ENCODE data around the gene NUPR1. TPM values are rescaled to one million over a fixed set of nuclear protein-coding genes. Genes with fewer than 3 reads are reported as not detected.

The NUPR1 gene
- total and polyA plus RNA-seq, 2 of the 13 experiments (the other 11 are each of a cell fraction or from before 2014, with no cell fraction given): 18.0 to 25.6 TPM

GRCh38 chr16:28505489-28506137, 33.2 kb downstream of the NUPR1 start (continued):
- 0 out of 2 replicates have a peak, but pooled peaks have one; percentile 52 for TF ChIP-seq RERE (CRISPR knock-in tag; IDR thresholded peaks at IDR 0.05; ENCODE audit: low read depth)
- peak; percentile 63; the same call in 1 of the 2 replicates for TF ChIP-seq AKAP8 (CRISPR knock-in tag; IDR thresholded peaks at IDR 0.05)
- TF ChIP-seq SATB2 (CRISPR knock-in tag; IDR thresholded peaks at IDR 0.05): peak; percentile 82
- no peak for TF ChIP-seq SCMH1 (CRISPR knock-in tag; IDR thresholded peaks at IDR 0.05; ENCODE audit: borderline replicate concordance)
- no peak for TF ChIP-seq RFX3 (CRISPR knock-in tag; IDR thresholded peaks at IDR 0.05)
- peak; percentile 55 for TF ChIP-seq MYC (CRISPR knock-in tag; IDR thresholded peaks at IDR 0.05; ENCODE audit: borderline replicate concordance)
- TF ChIP-seq CBX5 (CRISPR knock-in tag; IDR thresholded peaks at IDR 0.05; ENCODE audit: borderline replicate concordance): no peak
- TF ChIP-seq, protein P1, sequence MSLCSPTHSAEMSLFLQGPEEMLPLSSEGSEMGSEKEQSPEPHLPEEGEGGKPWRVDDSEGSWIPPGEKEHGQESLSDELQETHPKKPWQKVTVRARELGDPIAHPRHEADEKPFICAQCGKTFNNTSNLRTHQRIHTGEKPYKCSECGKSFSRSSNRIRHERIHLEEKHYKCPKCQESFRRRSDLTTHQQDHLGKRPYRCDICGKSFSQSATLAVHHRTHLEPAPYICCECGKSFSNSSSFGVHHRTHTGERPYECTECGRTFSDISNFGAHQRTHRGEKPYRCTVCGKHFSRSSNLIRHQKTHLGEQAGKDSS (CRISPR knock-in tag; IDR thresholded peaks at IDR 0.05; ENCODE audit: borderline replicate concordance, low read depth): no peak; the same call in 1 of the 2 replicates
- TF ChIP-seq ISX (CRISPR knock-in tag; conservative IDR thresholded peaks at IDR 0.05): no peak
- peak; percentile 89 for TF ChIP-seq ZNF264 (CRISPR knock-in tag; IDR thresholded peaks at IDR 0.05)
- TF ChIP-seq NR2F2 (IDR thresholded peaks at IDR 0.05; ENCODE audit: borderline replicate concordance, low read depth): peak; percentile 67; the same call in 1 of the 2 replicates
- no peak for TF ChIP-seq HHEX (CRISPR knock-in tag; IDR thresholded peaks at IDR 0.05)
- TF ChIP-seq THAP9 (CRISPR knock-in tag; IDR thresholded peaks at IDR 0.05; ENCODE audit: borderline replicate concordance): no peak
- TF ChIP-seq HCFC1 (IDR thresholded peaks at IDR 0.05; ENCODE audit: low read depth, low read length): no peak
- TF ChIP-seq, protein P2, sequence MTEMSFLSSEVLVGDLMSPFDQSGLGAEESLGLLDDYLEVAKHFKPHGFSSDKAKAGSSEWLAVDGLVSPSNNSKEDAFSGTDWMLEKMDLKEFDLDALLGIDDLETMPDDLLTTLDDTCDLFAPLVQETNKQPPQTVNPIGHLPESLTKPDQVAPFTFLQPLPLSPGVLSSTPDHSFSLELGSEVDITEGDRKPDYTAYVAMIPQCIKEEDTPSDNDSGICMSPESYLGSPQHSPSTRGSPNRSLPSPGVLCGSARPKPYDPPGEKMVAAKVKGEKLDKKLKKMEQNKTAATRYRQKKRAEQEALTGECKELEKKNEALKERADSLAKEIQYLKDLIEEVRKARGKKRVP (CRISPR knock-in tag; IDR thresholded peaks at IDR 0.05): no peak; a peak in 1 of 4 replicates
- TF ChIP-seq TBL1XR1 (IDR thresholded peaks at IDR 0.05; ENCODE audit: borderline replicate concordance, low read length, partially characterized antibody): peak; percentile 91
- no peak for TF ChIP-seq REXO4 (CRISPR knock-in tag; IDR thresholded peaks at IDR 0.05; ENCODE audit: borderline replicate concordance)
- no peak for TF ChIP-seq ZNF747 (CRISPR knock-in tag; IDR thresholded peaks at IDR 0.05; ENCODE audit: borderline replicate concordance)
- 0 out of 2 replicates have a peak, but pooled peaks have one; percentile 42 for TF ChIP-seq SSRP1 (CRISPR knock-in tag; IDR thresholded peaks at IDR 0.05)
- TF ChIP-seq ZNF232 (CRISPR knock-in tag; IDR thresholded peaks at IDR 0.05; ENCODE audit: borderline replicate concordance): peak; percentile 64; the same call in 1 of the 2 replicates
- peak; percentile 34; the same call in 1 of the 2 replicates for TF ChIP-seq ZNF792 (CRISPR knock-in tag; IDR thresholded peaks at IDR 0.05)
